GM19324 (cell line): ENCODE data around the gene TRMT1.
"Not testable (repeated sequence)": the region's sequence is repeated elsewhere in the genome, so short reads cannot be mapped to it uniquely, and the experiment has no call there.

ENCODE experiments used
- ATAC-seq: cut with Tn5 transposase; IDR thresholded peaks from one replicate; pipeline ENCODE4 v1.9.1; 2021; ENCODE audit warnings: mild to moderate bottlenecking, moderate library complexity; ENCODE audit not compliant: unreplicated experiment, low FRiP score

TRMT1 gene

GRCh38 chr19:13150931-13151604 lies 34.5 kb upstream of the TRMT1 start:
- no peak for ATAC-seq

DNA sequence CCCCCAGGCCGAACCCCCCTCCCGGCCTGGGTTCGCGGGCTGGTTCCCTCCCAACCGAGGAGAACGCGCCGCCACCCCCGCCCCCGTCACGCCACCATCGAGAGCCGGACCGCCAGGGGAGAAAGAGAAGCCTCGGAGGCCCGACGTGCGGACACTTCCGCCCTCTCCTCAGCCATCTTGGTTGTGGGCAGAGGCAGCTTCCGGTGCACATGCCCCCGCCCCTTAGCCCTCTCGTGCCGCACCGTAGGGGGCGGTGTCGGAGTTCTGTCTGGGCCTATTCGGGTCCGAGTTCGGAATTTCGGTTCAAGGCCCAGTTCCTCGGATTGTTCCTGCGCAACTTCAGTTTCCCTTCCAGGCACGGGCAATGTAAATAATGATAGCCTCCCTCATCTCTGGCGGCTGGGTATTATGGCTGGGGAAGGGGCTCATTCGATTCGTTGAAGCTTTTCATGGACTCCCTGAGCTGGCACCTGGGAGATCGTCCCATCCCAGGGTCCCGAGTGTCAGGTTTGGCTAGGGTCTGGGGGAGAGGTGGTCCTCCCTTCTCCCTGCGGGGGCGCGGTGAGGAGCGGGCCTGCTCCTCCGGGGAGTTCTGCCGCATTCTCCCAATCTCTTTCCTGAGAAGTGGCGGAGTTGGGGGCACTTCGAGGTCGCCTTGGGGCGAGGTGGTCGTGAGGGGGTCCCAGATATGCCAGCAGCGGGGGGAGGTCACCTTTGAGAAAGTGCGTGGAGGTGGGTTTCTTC lies 33.8 kb upstream of the TRMT1 start, which contains the start of the genes IER2 and STX10:
IER2 (plus strand) TSS at position 225 of the 744 bp plus-strand sequence. CDS start 2,776 bp downstream, outside the sequence.
STX10 (minus strand) TSS at position 189 of the 744 bp plus-strand sequence. CDS start 202 bp downstream, outside the sequence.
- peak; percentile 42 for ATAC-seq

- peak; percentile 2 for ATAC-seq
Measured at GRCh38 chr19:13149628-13150186, 33.2 kb upstream of the TRMT1 start.

DNA sequence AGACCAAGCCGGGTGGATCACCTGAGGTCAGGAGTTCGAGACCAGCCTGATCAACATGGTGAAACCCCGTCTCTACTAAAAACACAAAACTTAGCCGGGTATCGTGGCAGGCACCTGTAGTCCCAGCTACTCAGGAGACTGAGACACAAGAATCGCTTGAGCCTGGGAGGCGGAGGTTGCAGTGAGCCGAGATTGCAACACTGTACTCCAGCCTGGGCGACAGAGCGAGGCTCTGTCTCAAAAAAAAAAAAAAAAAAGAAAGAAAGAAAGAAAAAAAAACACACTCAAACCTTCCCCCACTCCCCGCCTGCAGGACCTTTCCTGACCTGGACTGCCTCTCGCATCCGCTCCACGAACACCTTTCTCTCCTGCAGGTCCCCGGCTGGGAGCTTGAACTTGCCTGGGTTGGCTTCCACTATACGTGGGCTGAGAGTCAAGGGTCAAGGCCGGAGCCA lies 32.7 kb upstream of the TRMT1 start:
- not testable (repeated sequence) for ATAC-seq

- no peak for ATAC-seq
Measured at GRCh38 chr19:13146763-13147563, 30.4 kb upstream of the TRMT1 start.

DNA sequence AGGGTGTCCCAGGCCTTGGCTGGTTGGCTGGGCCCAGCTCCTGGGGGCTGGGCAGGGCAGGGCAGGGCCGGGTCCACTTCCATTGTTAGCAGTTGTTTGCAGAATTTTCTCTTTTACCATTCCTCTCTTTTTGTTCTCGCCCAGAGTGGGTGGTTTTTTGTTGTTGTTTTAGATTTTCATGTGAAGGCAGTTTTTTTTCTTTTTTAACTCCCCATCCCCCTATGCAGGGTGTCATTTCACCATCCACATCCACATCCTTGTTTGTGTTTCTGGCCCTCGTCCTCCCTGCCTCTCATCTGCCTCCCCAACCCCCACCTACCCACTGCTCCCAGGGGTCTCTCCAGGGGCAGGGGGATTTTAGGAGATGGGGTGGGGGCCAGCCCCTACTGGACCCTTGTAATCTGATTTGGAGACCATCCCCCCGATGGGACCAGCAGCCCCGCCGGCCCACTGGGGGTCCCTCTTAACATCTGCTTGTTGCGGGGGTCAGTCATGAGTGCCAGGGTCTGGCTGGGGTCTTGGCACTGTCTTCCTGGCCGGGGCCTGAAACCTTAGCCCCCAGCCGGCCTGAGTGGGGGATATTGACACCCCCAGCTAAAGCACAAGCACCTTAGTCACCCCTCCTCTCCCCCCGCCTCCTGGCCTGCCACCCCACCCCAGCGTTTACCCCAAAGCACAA lies 23.2 kb upstream of the TRMT1 start:
- ATAC-seq = no peak

DNA sequence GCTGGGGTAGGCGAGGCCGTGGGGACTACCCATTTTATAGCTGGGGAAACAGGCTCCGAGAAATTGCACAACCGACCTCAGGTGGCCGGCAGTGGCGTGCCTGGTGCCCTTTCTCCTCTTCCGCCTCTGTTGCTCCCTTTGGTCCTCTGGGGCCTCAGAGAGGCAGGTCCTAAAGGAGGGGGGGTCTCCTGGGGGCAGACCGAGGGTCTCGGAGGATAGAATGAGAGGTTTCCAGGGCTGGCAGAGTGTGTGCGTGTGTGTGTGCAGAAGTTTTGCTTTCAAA lies 22.3 kb upstream of the TRMT1 start:
- no peak for ATAC-seq

GRCh38 chr19:13138171-13138915 lies 21.8 kb upstream of the TRMT1 start:
- ATAC-seq = no peak

GRCh38 chr19:13137290-13137794 lies 20.8 kb upstream of the TRMT1 start:
- ATAC-seq = no peak

DNA sequence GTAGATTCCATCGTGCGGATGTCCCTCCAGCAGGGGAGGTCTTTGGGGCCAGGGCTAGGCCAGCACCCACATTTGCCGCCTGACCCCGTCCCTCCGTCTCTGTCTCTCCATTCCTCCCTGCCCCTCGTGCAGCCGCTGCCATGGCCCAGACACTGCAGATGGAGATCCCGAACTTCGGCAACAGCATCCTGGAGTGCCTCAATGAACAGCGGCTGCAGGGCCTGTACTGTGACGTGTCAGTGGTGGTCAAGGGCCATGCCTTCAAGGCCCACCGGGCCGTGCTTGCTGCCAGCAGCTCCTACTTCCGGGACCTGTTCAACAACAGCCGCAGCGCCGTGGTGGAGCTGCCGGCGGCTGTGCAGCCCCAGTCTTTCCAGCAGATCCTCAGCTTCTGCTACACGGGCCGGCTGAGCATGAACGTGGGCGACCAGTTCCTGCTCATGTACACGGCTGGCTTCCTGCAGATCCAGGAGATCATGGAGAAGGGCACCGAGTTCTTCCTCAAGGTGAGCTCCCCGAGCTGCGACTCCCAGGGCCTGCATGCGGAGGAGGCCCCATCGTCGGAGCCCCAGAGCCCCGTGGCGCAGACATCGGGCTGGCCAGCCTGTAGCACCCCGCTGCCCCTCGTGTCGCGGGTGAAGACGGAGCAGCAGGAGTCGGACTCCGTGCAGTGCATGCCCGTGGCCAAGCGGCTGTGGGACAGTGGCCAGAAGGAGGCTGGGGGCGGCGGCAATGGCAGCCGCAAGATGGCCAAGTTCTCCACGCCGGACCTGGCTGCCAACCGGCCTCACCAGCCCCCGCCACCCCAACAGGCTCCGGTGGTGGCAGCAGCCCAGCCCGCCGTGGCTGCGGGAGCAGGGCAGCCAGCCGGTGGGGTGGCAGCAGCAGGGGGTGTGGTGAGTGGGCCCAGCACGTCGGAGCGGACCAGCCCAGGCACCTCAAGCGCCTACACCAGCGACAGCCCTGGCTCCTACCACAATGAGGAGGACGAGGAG lies 18.8 kb upstream of the TRMT1 start:
- ATAC-seq = no peak

GRCh38 chr19:13134626-13135025 lies 18.1 kb upstream of the TRMT1 start:
- ATAC-seq = no peak

DNA sequence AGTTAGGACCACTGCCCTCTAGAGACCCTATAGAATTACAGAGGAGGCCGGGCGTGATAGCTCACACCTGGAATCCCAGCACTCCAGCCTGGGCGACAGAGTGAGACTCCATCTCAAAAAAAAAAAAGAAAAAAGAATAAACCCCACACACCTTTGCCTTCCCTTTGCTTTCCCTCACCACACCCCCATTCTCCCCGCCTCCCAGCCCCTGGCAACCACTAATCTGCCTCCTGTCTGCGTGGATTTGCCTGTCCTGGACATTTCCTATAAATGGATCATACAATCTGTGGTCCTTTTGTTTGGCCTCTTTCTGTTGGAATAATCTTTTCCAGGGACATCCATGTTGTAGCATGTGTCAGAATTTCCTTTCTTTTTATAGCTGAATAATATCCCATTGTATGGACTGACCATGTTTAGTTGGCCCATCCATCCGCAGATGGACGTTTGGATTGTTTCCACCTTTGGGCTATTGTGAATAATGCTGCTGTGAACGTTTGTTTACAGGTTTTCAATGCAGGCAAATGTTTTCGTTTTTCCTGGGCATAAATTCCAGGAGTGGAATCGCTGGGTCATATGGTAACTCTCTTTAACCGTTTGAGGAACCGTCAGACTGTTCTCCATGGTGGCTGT lies 16.8 kb upstream of the TRMT1 start:
- ATAC-seq = no peak

GRCh38 chr19:13132471-13133180 lies 16.1 kb upstream of the TRMT1 start:
- ATAC-seq = no peak

GRCh38 chr19:13130886-13131490 lies 14.4 kb upstream of the TRMT1 start:
- ATAC-seq = no peak

DNA sequence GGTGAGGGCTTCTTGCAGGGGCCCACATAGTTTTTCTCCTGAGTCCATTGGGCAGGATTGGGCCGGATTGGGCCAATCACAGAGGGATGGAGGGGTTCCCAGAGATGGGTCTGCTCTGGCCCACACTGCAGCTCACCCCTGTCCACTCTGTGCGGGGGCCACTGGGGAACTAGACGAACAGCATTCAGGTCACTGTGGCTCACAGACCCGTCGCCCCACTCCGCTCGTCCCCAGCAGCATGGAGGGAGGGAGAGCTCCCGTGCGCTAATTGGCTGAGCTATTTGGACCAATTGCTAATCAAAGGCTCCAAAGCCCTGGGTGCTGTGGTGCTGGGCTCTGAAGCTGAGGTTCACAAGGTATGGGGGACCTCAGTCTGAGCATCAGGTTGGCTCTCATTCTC lies 12.8 kb upstream of the TRMT1 start:
- ATAC-seq = no peak

DNA sequence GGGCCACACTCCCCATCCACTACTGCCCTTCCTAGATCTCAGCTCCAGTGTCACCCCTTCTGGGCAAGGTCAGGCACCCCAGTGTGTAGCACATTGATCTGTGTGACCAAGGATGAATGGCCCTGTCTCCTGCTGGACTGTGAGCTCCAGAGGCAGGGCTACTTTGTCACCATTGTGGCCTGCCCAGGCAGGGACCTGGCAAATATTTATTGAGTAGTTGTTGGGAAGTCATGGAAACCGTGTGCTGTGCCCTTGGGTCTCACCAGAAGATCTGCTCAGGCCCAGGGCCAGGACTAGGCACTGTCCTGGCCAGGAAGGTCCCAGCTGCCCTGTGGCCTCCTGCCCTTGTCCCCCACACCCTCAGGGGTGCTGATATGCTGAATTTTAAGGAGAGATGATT lies 12.0 kb upstream of the TRMT1 start:
- ATAC-seq = no peak
